Stimulated activated CD4-positive, alpha-beta T cell treated with anti-CD3 and anti-CD28 coated beads, Interleukin-1b, Interleukin-23, amount 100 ng/mL, for 1 hour (primary cell): ENCODE data around the gene YES1.
A peak's percentile ranks its signal among the peaks of the same experiment; 100 is the strongest.
"Not testable (repeated sequence)": the region's sequence is repeated elsewhere in the genome, so short reads cannot be mapped to it uniquely, and the experiment has no call there.

Experiments
- DNase-seq, 2 donors: peaks; one replicate each; pipeline ENCODE4 v3.0.0-alpha.2; 2020; ENCODE audit warnings: low read depth in 2 of 2

YES1 gene

GRCh38 chr18:824179-824578 is 12.1 kb upstream of the YES1 start:
- DNase-seq = no peak

- no peak for DNase-seq
Observed at GRCh38 chr18:820591-821165, 8.6 kb upstream of the YES1 start.

GRCh38 chr18:816869-817268 is 4.8 kb upstream of the YES1 start:
- no peak for DNase-seq

GRCh38 chr18:816088-816653 is 4.1 kb upstream of the YES1 start:
- no peak for DNase-seq

GRCh38 chr18:815353-815752 is 3.3 kb upstream of the YES1 start:
- DNase-seq = no peak

GRCh38 chr18:814300-815084 is 2.5 kb upstream of the YES1 start:
- no peak for DNase-seq

GRCh38 chr18:813172-814071 is 1.4 kb upstream of the YES1 start:
- peak in 1 of 2 donors; percentile 22 for DNase-seq

GRCh38 chr18:812376-813171 is 532 bp upstream of the YES1 start:
- DNase-seq = peak; percentile 38 to 43

- DNase-seq = no peak
Observed at GRCh38 chr18:811182-811891, 705 bp downstream of the YES1 start.

GRCh38 chr18:809985-810642 is 1.9 kb downstream of the YES1 start:
- no peak for DNase-seq

GRCh38 chr18:809228-809627 is 2.8 kb downstream of the YES1 start:
- DNase-seq = not testable (repeated sequence)

- no peak for DNase-seq
Observed at GRCh38 chr18:808502-808901, 3.5 kb downstream of the YES1 start.

GRCh38 chr18:808086-808485 is 4.0 kb downstream of the YES1 start:
- no peak for DNase-seq

GRCh38 chr18:805755-806110 is 6.3 kb downstream of the YES1 start:
- no peak for DNase-seq

- no peak for DNase-seq
Observed at GRCh38 chr18:805008-805754, 6.9 kb downstream of the YES1 start.

- DNase-seq = no peak
Observed at GRCh38 chr18:801137-801536, 10.9 kb downstream of the YES1 start.

- DNase-seq = no peak
Observed at GRCh38 chr18:799943-800342, 12.1 kb downstream of the YES1 start.

- DNase-seq = not testable (repeated sequence)
Observed at GRCh38 chr18:795383-795782, 16.7 kb downstream of the YES1 start.

- DNase-seq = no peak
Observed at GRCh38 chr18:789397-789796, 22.6 kb downstream of the YES1 start.

GRCh38 chr18:785242-785641 is 26.8 kb downstream of the YES1 start:
- no peak for DNase-seq
